ENCODE data around the gene BTBD3. TPM values are rescaled to one million over a fixed set of nuclear protein-coding genes. Genes with fewer than 3 reads are reported as not detected.
A peak's percentile ranks its signal among the peaks of the same experiment; 100 is the strongest.

BTBD3 gene
- total RNA-seq: 12.9 TPM

DNA sequence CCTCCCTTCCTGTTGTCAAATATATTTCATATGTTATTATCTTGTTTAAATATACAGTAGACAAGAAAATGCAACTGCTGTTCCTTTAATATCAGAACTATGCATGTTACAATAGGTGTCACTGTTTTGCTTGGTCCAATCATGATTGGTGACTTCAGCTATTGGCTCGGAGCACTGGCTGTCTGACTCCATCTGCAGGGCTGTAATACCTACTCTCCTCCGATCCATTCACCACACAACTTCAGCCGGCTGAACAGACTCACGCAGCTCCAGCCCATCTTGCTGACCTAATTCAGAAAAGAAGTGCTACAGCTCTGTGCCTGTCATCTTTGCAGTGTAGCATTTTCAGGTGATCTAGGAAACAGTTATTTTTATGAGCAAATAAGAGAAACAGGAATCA is at the start of gene BTBD3:
BTBD3 (plus strand) TSS at position 231 of the 400 bp plus-strand sequence. CDS start 383 bp downstream, outside the sequence.
- H3K4me1 ChIP-seq: peaks cover 0 to 4% of the 10 kb centered on the region in 2 donors
- no peak for TF ChIP-seq CTCF (IDR thresholded peaks at IDR 0.05)
- H3K4me3 ChIP-seq: peak within 1 kb of the TSS; percentile 36 to 44
- no peaks in the 10 kb centered on the region for H3K27me3 ChIP-seq
- peak within 1 kb of the TSS in 1 of 2 donors; percentile 45 for H3K27ac ChIP-seq
- DNase-seq (ENCODE audit: low spot score in 2 of 2): peak in 1 of 2 donors; percentile 71
- intact Hi-C loops (cut with DNase I): no loop called here
- H3K36me3 ChIP-seq: peaks cover under 1 to 2% of the 10 kb centered on the region in 2 donors
- no peaks in the 10 kb centered on the region for H3K9me3 ChIP-seq

GRCh38 chr20:11869641-11870040 is 48.1 kb upstream of the BTBD3 start:
- no peaks in the 10 kb centered on the region for H3K4me1 ChIP-seq
- TF ChIP-seq CTCF (IDR thresholded peaks at IDR 0.05): no peak
- intact Hi-C loops (cut with DNase I): no loop called here
- no peak overlapping the region for H3K27ac ChIP-seq
- no peaks in the 10 kb centered on the region for H3K9me3 ChIP-seq
- H3K36me3 ChIP-seq: no peaks in the 10 kb centered on the region
- no peak for DNase-seq (ENCODE audit: low spot score in 2 of 2)
- H3K4me3 ChIP-seq: no peak overlapping the region
- H3K27me3 ChIP-seq: no peaks in the 10 kb centered on the region

- intact Hi-C loops (cut with DNase I): no loop called here
- no peaks in the 10 kb centered on the region for H3K4me1 ChIP-seq
- TF ChIP-seq CTCF (IDR thresholded peaks at IDR 0.05): no peak
- no peaks in the 10 kb centered on the region for H3K36me3 ChIP-seq
- no peak overlapping the region for H3K27ac ChIP-seq
- no peak for DNase-seq (ENCODE audit: low spot score in 2 of 2)
- no peaks in the 10 kb centered on the region for H3K9me3 ChIP-seq
- H3K27me3 ChIP-seq: no peaks in the 10 kb centered on the region
- no peak overlapping the region for H3K4me3 ChIP-seq
Observed at GRCh38 chr20:11870411-11870810, 47.3 kb upstream of the BTBD3 start.

DNA sequence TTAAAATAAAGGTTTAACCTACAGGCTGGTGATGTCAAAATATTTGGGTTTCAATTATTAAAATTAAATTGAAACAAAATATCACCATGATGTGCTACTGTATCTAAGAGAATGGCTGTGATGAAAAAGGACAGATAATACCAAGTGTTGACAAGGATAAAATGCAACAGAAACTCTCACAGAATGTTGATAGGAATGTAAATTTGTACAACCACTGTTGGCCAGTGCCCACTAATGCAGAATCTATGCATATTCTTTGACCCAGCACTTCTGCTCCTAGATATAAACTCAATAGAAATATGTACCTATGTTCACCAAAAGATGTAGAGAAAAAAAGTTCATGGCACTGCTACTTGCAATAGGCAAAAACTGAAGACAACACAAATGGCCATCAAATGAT is 41.1 kb upstream of the BTBD3 start:
- Histone ChIP-seq H3K36me3 (no peaks in the 10 kb centered on the region), H3K4me3 (no peak overlapping the region), H3K4me1 (no peaks in the 10 kb centered on the region), H3K27me3 (no peaks in the 10 kb centered on the region), H3K9me3 (no peaks in the 10 kb centered on the region), H3K27ac (no peak overlapping the region)
- DNase-seq (ENCODE audit: low spot score in 2 of 2): no peak
- TF ChIP-seq CTCF (IDR thresholded peaks at IDR 0.05): no peak
- intact Hi-C loops (cut with DNase I): no loop called here

- DNase-seq (ENCODE audit: low spot score in 2 of 2): no peak
- intact Hi-C loops (cut with DNase I): no loop called here
- no peak overlapping the region for H3K4me3 ChIP-seq
- H3K9me3 ChIP-seq: no peaks in the 10 kb centered on the region
- TF ChIP-seq CTCF (IDR thresholded peaks at IDR 0.05): no peak
- H3K27ac ChIP-seq: no peak overlapping the region
- no peaks in the 10 kb centered on the region for H3K27me3 ChIP-seq
- H3K36me3 ChIP-seq: no peaks in the 10 kb centered on the region
- H3K4me1 ChIP-seq: no peaks in the 10 kb centered on the region
Observed at GRCh38 chr20:11880680-11881079, 37.0 kb upstream of the BTBD3 start.

DNA sequence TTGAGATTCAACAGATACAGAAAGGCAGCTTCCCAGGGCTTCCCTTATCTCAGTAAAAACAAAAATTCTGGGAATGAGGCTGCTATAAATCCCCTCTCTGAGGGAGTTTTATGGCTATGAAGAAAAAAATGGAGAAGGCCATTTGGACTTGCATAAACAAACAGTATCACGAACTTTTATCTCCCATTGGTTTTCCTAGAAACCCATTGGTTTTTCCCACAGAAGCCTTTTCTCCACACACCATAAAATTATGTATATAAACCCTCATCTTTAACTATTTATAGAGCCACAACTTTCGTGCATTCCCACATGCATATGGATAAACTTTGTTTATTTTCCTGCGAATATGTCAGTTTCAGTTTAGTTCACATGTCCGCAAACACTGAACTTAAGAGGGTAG is 36.2 kb upstream of the BTBD3 start:
- Histone ChIP-seq H3K9me3 (no peaks in the 10 kb centered on the region), H3K27ac (no peak overlapping the region), H3K36me3 (no peaks in the 10 kb centered on the region), H3K27me3 (no peaks in the 10 kb centered on the region), H3K4me3 (no peak overlapping the region), H3K4me1 (no peaks in the 10 kb centered on the region)
- intact Hi-C loops (cut with DNase I): no loop called here
- no peak for DNase-seq (ENCODE audit: low spot score in 2 of 2)
- TF ChIP-seq CTCF (IDR thresholded peaks at IDR 0.05): no peak

Measured in ascending aorta (tissue), 2 donors.